GM06990 (cell line): Measurements from ENCODE around the gene GGT1.
"Not testable (repeated sequence)": the region's sequence is repeated elsewhere in the genome, so short reads cannot be mapped to it uniquely, and the experiment has no call there.

Source experiments
- DNase-seq: peaks from one replicate; pipeline ENCODE4 v3.0.0-alpha.2; 2011; ENCODE audit not compliant: insufficient read length; ENCODE audit errors: extremely low read depth
- H3K27me3 ChIP-seq: replicated peaks from 2 replicates; pipeline ENCODE4 v1.6.0; 2011; ENCODE audit warnings: low read length; ENCODE audit not compliant: control insufficient read depth, insufficient read depth
- H3K36me3 ChIP-seq: 2 replicates; pipeline ENCODE4 v1.5.1; 2011; ENCODE audit warnings: low read length; ENCODE audit not compliant: control insufficient read depth, insufficient read depth
- H3K4me3 ChIP-seq: replicated peaks from 2 replicates; pipeline ENCODE4 v1.5.1; 2011; ENCODE audit warnings: low read depth, mild to moderate bottlenecking, control low read depth, low read length

GGT1 gene

GRCh38 chr22:24649371-24649770 is 46.4 kb downstream of the GGT1 start:
- H3K27me3 ChIP-seq, H3K4me3 ChIP-seq, H3K36me3 ChIP-seq, DNase-seq: not testable (repeated sequence)

- not testable (repeated sequence) for DNase-seq
These were observed 47.9 kb downstream of the GGT1 start for GRCh38 chr22:24650884-24651283.

DNA sequence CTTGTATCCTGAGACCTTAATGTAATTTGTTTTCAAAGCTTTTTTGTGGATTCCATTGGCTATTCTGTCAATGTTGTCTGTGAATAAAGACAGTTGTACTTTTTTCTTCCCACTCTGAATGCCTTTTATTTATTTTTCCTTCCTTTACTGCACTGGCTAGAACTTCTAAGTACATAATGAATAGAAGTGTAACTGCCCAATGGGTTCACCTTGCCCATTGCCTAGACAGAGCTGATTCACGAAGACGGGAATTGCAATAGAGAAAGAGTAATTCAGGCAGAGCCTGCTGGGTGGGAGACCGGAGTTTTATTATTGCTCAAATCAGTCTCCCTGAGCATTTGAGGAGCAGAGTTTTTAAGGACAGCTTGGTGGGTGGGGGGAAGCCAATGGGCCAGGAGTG is 62.4 kb downstream of the GGT1 start:
- H3K4me3 ChIP-seq, DNase-seq, H3K27me3 ChIP-seq, H3K36me3 ChIP-seq: not testable (repeated sequence)

More at GRCh38 chr22:24650884-24651283, 47.9 kb downstream of the GGT1 start:
- H3K27me3 ChIP-seq, H3K36me3 ChIP-seq, H3K4me3 ChIP-seq: not testable (repeated sequence)

DNA sequence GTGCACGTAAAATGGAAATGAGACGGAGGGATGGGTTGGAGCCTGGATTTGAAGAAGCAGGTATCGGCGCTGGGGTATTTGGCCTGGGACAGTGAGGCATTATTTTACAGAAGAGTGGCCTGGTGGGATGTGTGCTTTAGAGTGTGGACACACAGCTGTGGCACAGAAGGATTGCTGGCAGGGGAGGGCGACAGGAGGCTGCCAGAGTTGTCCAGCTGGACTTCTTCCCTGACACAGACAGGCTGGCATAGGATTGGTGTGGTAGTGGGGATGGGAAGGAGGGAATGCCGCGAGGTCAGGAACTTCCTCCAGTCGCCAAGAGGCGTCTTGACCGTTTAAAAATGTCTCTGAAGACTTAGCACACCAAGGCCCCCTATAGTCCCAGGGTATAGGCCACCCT is 64.9 kb downstream of the GGT1 start:
- H3K36me3 ChIP-seq, H3K27me3 ChIP-seq, H3K4me3 ChIP-seq, DNase-seq: not testable (repeated sequence)

- not testable (repeated sequence) for H3K4me3 ChIP-seq, DNase-seq, H3K27me3 ChIP-seq, H3K36me3 ChIP-seq
These were observed 69.5 kb downstream of the GGT1 start for GRCh38 chr22:24672532-24672931.
